ENCODE data around the gene MDN1.

MDN1 gene

DNA sequence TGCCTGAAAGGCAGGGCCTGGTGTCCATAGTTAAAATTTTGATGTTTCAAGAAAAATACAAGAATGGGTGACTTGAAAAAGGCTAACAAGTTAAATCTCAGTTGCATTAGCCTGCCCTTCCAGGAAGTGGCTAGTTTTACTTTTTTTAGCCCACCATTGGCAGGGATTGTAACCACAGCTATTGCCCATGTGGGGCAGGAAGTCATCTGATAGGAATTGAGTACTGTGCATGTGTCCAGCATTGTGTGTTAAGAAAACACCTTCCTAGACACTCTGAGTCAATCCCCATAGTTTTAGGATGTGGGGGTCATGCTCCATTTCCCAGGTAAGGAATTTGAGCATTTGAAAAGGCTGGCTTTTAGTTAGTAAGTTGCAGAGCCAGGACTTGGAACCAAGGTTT, 207.9 kb downstream of the MDN1 start:
- no peak for DNase-seq (ENCODE audit: low read depth in 1 of 2, low spot score in 1 of 2)

DNA sequence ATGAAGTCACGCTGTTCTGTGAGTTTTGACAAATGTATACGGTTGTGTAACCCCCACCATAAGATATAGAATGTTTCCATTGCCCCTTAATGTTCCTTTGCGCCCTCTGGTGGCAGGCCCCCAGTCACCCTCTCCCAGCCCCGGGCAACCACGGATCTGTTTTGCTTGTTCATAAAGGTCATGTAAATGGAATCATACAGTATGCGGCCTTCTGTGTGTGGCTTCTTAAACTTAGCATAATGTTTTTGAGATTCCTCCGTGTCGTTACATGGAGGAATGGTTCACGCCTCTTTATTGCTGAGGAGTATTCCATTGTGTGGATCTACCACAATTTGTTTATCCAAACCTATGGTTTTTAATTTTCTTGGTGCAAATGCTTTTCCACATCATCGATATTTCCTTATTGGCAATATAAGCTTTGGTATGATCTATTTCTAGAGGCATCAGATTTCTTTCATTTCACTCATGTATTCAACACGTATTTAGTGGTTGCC, 209.4 kb downstream of the MDN1 start:
- DNase-seq (ENCODE audit: low read depth in 1 of 2, low spot score in 1 of 2), result peak; percentile 57 to 63

GRCh38 chr6:89605861-89606260, 213.7 kb downstream of the MDN1 start:
- DNase-seq (ENCODE audit: low read depth in 1 of 2, low spot score in 1 of 2), result no peak

- no peak for DNase-seq (ENCODE audit: low read depth in 1 of 2, low spot score in 1 of 2)
Measured at GRCh38 chr6:89604653-89605052, 214.9 kb downstream of the MDN1 start.

DNA sequence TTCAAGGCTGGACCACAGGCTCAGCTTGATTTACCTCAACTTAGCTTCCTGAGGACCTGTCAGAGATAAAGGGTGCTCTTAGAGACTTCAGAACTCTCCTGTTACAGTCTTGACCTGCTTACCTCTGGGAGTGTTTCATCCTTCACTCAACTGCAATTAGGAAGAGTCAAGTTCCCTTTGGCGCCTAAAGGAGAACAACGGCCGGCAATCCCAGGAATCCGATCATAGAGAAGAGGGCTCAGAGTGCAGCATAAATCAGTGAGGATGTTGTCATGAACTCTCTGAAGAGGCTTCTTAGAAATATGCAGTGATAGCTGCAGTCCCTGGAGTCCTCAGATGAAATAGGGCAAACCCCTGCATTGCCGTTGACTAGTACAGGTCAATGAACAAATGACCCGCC, 217.4 kb downstream of the MDN1 start:
- DNase-seq (ENCODE audit: low read depth in 1 of 2, low spot score in 1 of 2), result no peak

DNA sequence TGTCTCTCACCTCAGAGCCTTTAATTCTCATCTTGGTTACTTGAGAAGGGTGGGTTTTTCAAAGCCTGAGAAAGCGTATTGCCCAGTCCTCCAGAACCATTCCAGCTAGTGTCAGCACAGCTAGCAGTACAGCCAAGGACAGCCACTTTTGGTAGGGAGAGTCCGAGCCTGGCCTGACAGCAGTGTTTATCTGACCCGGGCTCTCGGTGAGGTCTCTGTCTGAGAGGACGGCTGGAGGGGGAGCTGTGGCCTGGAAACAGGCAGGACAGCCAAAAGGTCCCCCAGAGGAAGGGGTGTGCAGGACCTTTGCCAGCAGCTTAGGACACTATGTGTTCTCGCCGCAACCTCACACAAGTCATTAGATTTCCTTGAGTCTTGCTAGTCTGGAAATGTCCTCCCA, 219.9 kb downstream of the MDN1 start:
- DNase-seq (ENCODE audit: low read depth in 1 of 2, low spot score in 1 of 2), result no peak

GRCh38 chr6:89597988-89598387, 221.6 kb downstream of the MDN1 start:
- DNase-seq (ENCODE audit: low read depth in 1 of 2, low spot score in 1 of 2), result no peak

DNA sequence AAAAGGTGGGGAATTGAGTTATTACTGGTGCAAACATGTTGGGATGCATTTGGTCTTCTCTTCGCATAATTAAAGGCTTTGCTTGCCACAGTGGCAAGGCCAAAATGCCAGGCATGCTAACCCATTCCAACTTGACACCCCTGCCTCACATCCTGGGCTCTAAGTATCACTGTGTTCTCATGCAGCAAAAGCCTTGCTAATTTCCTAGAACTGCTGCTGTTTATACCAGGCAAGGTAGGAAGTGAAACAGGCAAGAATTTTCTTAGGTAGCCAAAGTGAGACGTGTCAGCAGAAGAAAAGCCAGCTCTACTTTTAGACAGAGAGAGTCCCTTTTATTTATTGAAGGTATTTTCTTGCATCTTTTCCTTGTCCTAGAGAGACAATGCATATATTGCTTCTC, 222.2 kb downstream of the MDN1 start:
- DNase-seq (ENCODE audit: low read depth in 1 of 2, low spot score in 1 of 2), result no peak

DNA sequence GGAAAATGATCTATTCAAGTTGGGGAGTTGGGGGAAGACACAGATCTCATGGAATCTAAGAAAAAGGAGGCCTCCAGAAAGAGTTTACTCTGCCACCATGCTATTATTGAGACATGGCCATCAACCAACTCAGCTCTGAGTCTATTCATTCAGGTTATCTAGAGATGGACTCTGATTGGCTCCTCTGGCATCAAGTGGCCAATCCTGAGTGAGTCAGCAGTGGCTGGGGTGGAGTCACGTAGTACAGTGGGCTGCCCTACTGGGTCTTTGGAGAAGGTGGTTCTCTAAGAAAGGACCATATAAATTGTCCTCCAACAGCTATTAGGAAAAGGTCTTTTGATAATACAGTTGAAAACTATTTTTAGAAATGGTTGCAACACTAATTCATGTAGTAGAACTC, 223.1 kb downstream of the MDN1 start:
- no peak for DNase-seq (ENCODE audit: low read depth in 1 of 2, low spot score in 1 of 2)

DNA sequence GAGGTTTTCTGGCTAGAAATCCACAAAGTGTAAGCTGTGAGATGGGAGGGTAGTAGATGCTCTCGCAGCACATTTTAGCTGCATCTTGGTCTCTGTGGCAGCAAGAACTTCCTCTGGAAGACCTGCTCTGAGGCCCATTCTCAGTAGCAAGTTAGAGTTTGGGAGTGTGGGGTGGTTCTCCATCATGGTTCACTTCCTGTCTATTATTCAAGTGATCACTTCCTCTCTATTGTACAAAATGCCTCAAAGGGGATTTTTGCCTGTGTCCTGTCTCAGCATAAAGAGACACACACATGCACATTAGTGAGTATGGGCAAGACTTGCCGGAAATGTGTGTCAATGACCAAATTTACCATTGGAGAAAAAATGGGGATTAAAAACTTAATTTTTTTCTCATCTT, 223.5 kb downstream of the MDN1 start:
- no peak for DNase-seq (ENCODE audit: low read depth in 1 of 2, low spot score in 1 of 2)
